ENCODE measurements around the gene PTOV1. TPM values are rescaled to one million over a fixed set of nuclear protein-coding genes. Genes with fewer than 3 reads are reported as not detected.

The PTOV1 gene
- total RNA-seq, 1 donor from 2014 or later = 168 TPM

DNA sequence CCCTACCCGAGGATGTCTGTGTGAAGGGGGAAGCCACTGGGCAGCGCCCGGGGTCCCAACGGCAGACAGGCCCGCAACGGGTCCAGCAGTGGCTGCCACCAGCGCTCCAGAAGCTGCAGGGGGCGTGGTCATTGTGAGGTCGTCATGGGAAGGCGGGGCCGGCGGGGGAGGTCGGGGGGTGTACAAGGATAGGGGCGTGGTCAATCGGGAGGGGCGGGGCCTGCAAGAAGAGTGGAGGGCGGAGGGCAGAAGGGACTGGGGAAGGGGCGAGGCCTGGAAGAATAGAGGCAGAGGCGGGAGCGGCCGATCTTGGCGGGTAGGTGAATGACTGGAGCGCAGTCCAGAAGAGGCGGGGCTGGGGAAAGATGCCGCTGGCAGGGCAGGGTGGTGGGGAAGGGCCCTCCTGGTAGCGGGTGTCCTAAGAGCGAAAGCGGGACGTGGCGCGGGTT is 42.2 kb upstream of the PTOV1 start:
- Mint-ChIP-seq H3K36me3 (ENCODE audit: low read depth) (peaks cover 9% of the 10 kb centered on the region), H3K27me3 (ENCODE audit: low read depth) (no peaks in the 10 kb centered on the region), H3K4me1 (ENCODE audit: low read depth) (peaks cover 18% of the 10 kb centered on the region), H3K9me3 (ENCODE audit: low read depth) (no peaks in the 10 kb centered on the region), H3K4me3 (ENCODE audit: unreplicated experiment) (peak overlapping the region; percentile 86), H3K27ac (ENCODE audit: unreplicated experiment) (peak overlapping the region; percentile 83)
- no peak for DNase-seq (ENCODE audit: low spot score)
- TF ChIP-seq, protein P1, sequence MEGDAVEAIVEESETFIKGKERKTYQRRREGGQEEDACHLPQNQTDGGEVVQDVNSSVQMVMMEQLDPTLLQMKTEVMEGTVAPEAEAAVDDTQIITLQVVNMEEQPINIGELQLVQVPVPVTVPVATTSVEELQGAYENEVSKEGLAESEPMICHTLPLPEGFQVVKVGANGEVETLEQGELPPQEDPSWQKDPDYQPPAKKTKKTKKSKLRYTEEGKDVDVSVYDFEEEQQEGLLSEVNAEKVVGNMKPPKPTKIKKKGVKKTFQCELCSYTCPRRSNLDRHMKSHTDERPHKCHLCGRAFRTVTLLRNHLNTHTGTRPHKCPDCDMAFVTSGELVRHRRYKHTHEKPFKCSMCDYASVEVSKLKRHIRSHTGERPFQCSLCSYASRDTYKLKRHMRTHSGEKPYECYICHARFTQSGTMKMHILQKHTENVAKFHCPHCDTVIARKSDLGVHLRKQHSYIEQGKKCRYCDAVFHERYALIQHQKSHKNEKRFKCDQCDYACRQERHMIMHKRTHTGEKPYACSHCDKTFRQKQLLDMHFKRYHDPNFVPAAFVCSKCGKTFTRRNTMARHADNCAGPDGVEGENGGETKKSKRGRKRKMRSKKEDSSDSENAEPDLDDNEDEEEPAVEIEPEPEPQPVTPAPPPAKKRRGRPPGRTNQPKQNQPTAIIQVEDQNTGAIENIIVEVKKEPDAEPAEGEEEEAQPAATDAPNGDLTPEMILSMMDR (IDR thresholded peaks at IDR 0.05) = no peak

DNA sequence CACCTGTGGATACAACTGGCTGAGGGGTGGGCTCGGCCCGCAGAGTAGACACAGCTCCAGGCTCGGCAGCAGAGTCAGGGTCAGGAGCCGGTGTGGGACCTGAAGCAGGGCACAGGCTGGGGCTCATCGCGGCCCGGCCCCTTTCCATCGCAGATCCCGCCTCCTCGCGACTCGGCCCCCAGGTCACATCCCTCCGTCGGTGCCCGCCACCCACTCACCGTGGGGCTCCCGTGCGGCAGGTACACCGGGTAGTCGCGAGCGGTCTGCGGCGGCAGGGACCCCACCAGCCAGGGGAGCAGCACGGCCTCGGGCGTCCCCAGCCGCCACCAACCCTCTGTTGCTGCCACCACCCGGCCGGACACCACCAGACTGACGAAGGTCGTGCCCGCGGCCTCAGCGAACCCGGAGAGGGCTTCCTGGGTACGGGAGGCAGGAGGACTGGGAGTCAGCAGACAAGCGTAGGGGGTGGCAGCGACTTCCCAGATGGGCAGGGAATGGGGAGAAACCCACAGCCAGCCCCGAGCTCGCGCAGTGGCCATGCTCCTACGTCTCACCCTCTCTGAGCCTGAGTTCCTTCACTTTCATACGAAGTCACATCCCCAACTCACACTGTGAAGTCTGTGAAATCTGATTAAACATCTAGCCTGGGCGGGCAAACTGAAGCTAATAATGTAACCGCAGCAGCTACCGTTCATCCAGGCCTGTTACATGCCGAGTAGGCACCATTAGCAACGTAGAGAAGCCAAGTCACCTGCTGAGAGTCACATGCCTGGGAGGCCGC is 41.6 kb upstream of the PTOV1 start:
- peaks cover 7% of the 10 kb centered on the region for H3K36me3 Mint-ChIP-seq (ENCODE audit: low read depth)
- H3K27ac Mint-ChIP-seq (ENCODE audit: unreplicated experiment) = peak overlapping the region; percentile 83
- no peaks in the 10 kb centered on the region for H3K9me3 Mint-ChIP-seq (ENCODE audit: low read depth)
- peak overlapping the region; percentile 86 for H3K4me3 Mint-ChIP-seq (ENCODE audit: unreplicated experiment)
- DNase-seq (ENCODE audit: low spot score) = no peak
- no peaks in the 10 kb centered on the region for H3K27me3 Mint-ChIP-seq (ENCODE audit: low read depth)
- H3K4me1 Mint-ChIP-seq (ENCODE audit: low read depth) = peaks cover 24% of the 10 kb centered on the region
- TF ChIP-seq, protein P1 (IDR thresholded peaks at IDR 0.05) = peak; percentile 68

DNA sequence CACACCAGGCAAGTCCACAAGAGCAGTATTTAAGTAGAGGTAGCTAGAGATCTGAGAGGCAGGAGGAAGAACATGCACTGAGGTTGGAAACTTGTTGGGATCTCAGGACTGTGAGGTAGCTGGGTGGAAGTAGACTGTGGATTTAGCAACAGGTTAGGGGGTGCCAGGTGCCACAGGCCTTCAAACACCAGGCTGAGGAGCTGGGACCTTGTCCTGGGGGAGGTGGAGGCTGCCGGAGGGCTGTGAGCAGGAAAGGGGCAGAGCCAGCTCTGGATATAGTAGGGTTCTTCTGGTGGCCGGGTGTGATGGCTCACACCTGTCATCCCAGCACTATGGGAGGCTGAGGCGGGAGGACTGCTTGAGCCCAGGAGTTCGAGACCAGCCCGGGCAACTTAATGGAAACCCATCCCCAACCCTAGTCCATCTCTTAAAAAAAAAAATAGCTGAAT is 41.0 kb upstream of the PTOV1 start:
- no peak for DNase-seq (ENCODE audit: low spot score)
- Mint-ChIP-seq H3K4me1 (ENCODE audit: low read depth) (peaks cover 27% of the 10 kb centered on the region), H3K4me3 (ENCODE audit: unreplicated experiment) (peak overlapping the region; percentile 86), H3K27me3 (ENCODE audit: low read depth) (no peaks in the 10 kb centered on the region), H3K27ac (ENCODE audit: unreplicated experiment) (peak overlapping the region; percentile 83), H3K9me3 (ENCODE audit: low read depth) (no peaks in the 10 kb centered on the region), H3K36me3 (ENCODE audit: low read depth) (peaks cover 5% of the 10 kb centered on the region)
- TF ChIP-seq, protein P1 (IDR thresholded peaks at IDR 0.05) = no peak

DNA sequence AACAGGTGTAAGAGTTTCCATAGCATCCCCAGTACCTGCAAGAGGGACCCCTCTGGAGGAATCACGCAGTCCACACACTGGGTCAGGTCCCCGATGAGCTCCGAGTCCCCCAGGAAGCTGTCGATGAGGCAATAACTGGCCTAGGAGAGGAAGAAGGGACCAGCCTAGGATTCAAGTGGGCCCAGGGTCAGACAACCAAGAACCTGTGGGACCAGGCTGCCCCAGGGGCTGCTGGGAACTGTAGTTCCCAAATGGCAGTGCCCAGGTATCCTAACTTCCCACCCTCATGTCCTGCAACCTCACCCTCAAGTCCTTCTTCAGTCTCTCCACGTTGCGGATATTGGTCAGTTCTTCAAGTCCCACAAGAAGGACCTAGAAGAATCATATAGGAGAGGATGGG is 39.6 kb upstream of the PTOV1 start:
- H3K4me1 Mint-ChIP-seq (ENCODE audit: low read depth) = peaks cover 27% of the 10 kb centered on the region
- TF ChIP-seq, protein P1 (IDR thresholded peaks at IDR 0.05) = no peak
- peaks cover 1% of the 10 kb centered on the region for H3K36me3 Mint-ChIP-seq (ENCODE audit: low read depth)
- no peaks in the 10 kb centered on the region for H3K9me3 Mint-ChIP-seq (ENCODE audit: low read depth)
- no peak overlapping the region for H3K27ac Mint-ChIP-seq (ENCODE audit: unreplicated experiment)
- DNase-seq (ENCODE audit: low spot score) = no peak
- no peak overlapping the region for H3K4me3 Mint-ChIP-seq (ENCODE audit: unreplicated experiment)
- no peaks in the 10 kb centered on the region for H3K27me3 Mint-ChIP-seq (ENCODE audit: low read depth)

DNA sequence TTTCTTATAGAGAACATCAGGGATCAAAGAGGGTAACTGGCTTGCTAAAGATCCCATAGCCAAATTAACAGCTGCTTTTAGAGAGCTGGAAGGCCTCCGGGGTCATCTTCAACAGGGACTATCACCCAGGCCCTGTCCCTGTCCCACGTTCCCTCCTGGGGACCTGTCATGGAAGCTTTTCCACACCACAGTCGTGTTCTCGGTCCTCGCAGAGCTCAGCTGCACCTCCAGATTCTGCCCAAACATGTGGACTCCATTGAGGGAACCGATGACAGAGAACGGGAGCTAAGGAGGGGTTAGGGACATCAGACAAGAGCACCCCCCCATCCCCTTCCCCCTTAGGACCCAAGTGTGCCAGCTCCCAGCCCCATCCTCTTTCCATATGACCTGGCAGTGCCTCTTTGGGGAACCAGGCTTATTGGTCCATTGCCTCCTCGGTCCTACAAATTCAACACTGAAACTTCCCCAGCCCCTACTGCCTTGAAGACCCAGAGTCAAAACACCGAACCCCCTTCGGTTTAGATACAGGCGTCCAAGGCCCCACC is 38.4 kb upstream of the PTOV1 start:
- Mint-ChIP-seq H3K4me1 (ENCODE audit: low read depth) (peaks cover 31% of the 10 kb centered on the region), H3K27me3 (ENCODE audit: low read depth) (no peaks in the 10 kb centered on the region), H3K9me3 (ENCODE audit: low read depth) (no peaks in the 10 kb centered on the region), H3K4me3 (ENCODE audit: unreplicated experiment) (peak overlapping the region; percentile 88), H3K27ac (ENCODE audit: unreplicated experiment) (peak overlapping the region; percentile 97), H3K36me3 (ENCODE audit: low read depth) (no peaks in the 10 kb centered on the region)
- no peak for DNase-seq (ENCODE audit: low spot score)
- TF ChIP-seq, protein P1 (IDR thresholded peaks at IDR 0.05) = no peak
